Thoracic aorta endothelial cell (primary cell): Measurements from ENCODE around the gene TENM3. TPM values are rescaled to one million over a fixed set of nuclear protein-coding genes. Genes with fewer than 3 reads are reported as not detected.

Experiments
- small RNA-seq: library from RNA; depleted of rRNA; stranded (forward); fragments of <200 nt; gene quantifications from one replicate; pipeline ENCODE3, GENCODE V24; 2012
- total RNA-seq: library from RNA; depleted of rRNA; stranded (reverse); fragments of >200 nt; gene quantifications from 2 replicates; pipeline ENCODE4 v1.2.3, GENCODE V29; 2012

TENM3 gene
- total RNA-seq, result 22.9 and 25.7 TPM in 2 replicates

DNA sequence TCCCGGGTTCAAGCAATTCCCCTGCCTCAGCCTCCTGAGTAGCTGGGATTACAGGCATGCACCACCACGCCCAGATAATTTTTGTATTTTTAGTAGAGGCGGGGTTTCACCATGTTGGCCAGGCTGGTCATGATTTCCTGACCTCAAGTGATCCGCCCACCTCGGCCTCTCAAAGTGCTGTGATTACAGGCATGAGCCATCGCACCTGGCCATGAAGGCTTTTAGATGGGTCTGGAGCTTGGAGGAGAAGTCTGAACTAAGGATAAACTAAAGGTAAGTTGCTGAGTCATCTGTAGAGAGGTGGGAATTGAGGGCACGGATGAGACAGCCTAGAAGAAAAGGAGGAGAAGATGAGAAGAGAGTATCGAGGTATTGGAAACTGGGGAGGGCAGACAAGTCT lies at the start of gene TENM3:
TSS of gene TENM3 (plus strand) at position 199 of the 400 bp plus-strand sequence. CDS start 80,619 bp downstream, outside the sequence.

Small RNA genes lying within 50 kb of the gene (small RNA-seq; reads per million reads assigned to genes)
- not detected for gene RN7SKP67
- gene RNU2-34P, result 0.63 reads per million
